H1 (cell line): ENCODE results near the gene OR51I1. TPM values are rescaled to one million over a fixed set of nuclear protein-coding genes. Genes with fewer than 3 reads are reported as not detected.

Experiments
- CHD2 ChIP-seq: IDR thresholded peaks from 2 replicates; pipeline ENCODE4 v1.6.1; 2012; ENCODE audit warnings: low read length, improper control_type of control experiment
- SAP30 ChIP-seq: fragments of 300-600 bp; sonication (generic); IDR thresholded peaks from 2 replicates; pipeline ENCODE4 v1.7.1; 2012; ENCODE audit warnings: low read length, moderate library complexity, mild to moderate bottlenecking, inconsistent platforms; ENCODE audit not compliant: insufficient read depth, insufficient replicate concordance
- polyA plus RNA-seq, 7 experiments: library from polyadenylated mRNA; depleted of rRNA in 3 of 7; stranded (reverse) in 5 of 7; unstranded in 2 of 7; fragments of >200 nt in 5 of 7; fragments of 200-250 nt in 2 of 7; gene quantifications; 1 replicate in 5 of 7; 2 replicates in 1 of 7; 4 replicates in 1 of 7; pipeline versions ENCODE4 v1.2.1 to v1.2.3, GENCODE V29; 2011 to 2013; ENCODE audit warnings: missing spikeins in 2 of 7, mixed read lengths in 2 of 7
- total RNA-seq: library from RNA; stranded (reverse); fragmentation: NEBNext Ultra II Directional; extraction: Animal tissue kit (Norgen Biotek cat#: 25700); gene quantifications from 2 replicates; pipeline ENCODE4 v1.2.1, GENCODE V29; 2021

OR51I1 gene
- total and polyA plus RNA-seq, 2 of the 8 experiments (the other 6 are each of a cell fraction or from before 2014, with no cell fraction given) = not detected

- TF ChIP-seq CHD2 (no peak), SAP30 (no peak)
These were observed 42.4 kb downstream of the OR51I1 start (continued) for GRCh38 chr11:5398936-5399335.
